ENCODE data around the gene ZC3H7B. TPM values are rescaled to one million over a fixed set of nuclear protein-coding genes. Genes with fewer than 3 reads are reported as not detected.
A peak's percentile ranks its signal among the peaks of the same experiment; 100 is the strongest.
"Not testable (repeated sequence)": the region's sequence is repeated elsewhere in the genome, so short reads cannot be mapped to it uniquely, and the experiment has no call there.

The ZC3H7B gene
- polyA plus RNA-seq, 3 donors from 2014 or later, result 0.33 to 2.4 TPM; not detected in 1

- Mint-ChIP-seq H3K27me3 (ENCODE audit: low read depth in 3 of 3) (peaks cover 0 to 2% (median 1%) of the 10 kb centered on the region in 3 donors), H3K4me3 (no peak overlapping the region), H3K9me3 (no peaks in the 10 kb centered on the region), H3K27ac (no peak overlapping the region), H3K36me3 (peaks cover 20 to 28% (median 22%) of the 10 kb centered on the region in 3 donors), H3K4me1 (no peaks in the 10 kb centered on the region)
- no peak for DNase-seq
These were observed 28.2 kb upstream of the ZC3H7B start for GRCh38 chr22:41273128-41273527.

- no peak for DNase-seq
- peaks cover 0 to 2% (median 1%) of the 10 kb centered on the region in 3 donors for H3K27me3 Mint-ChIP-seq (ENCODE audit: low read depth in 3 of 3)
- H3K27ac Mint-ChIP-seq, result peak overlapping the region in 1 of 6 donors; percentile 23
- no peak overlapping the region for H3K4me3 Mint-ChIP-seq
- H3K36me3 Mint-ChIP-seq, result peaks cover 20 to 25% (median 24%) of the 10 kb centered on the region in 3 donors
- no peaks in the 10 kb centered on the region for H3K9me3 Mint-ChIP-seq
- no peaks in the 10 kb centered on the region for H3K4me1 Mint-ChIP-seq
These were observed 26.5 kb upstream of the ZC3H7B start for GRCh38 chr22:41274856-41275255.

- peaks cover 7 to 13% of the 10 kb centered on the region in 2 donors for H3K4me1 Mint-ChIP-seq
- peaks cover under 1 to 3% (median 3%) of the 10 kb centered on the region in 3 donors for H3K27me3 Mint-ChIP-seq (ENCODE audit: low read depth in 3 of 3)
- H3K4me3 Mint-ChIP-seq, result no peak overlapping the region
- no peaks in the 10 kb centered on the region for H3K9me3 Mint-ChIP-seq
- DNase-seq, result no peak
- H3K36me3 Mint-ChIP-seq, result peaks cover 12 to 28% (median 14%) of the 10 kb centered on the region in 3 donors
- H3K27ac Mint-ChIP-seq, result no peak overlapping the region
These were observed 21.3 kb upstream of the ZC3H7B start for GRCh38 chr22:41280065-41280464.

GRCh38 chr22:41280854-41281253 lies 20.5 kb upstream of the ZC3H7B start:
- H3K9me3 Mint-ChIP-seq, result no peaks in the 10 kb centered on the region
- no peak overlapping the region for H3K4me3 Mint-ChIP-seq
- no peak overlapping the region for H3K27ac Mint-ChIP-seq
- H3K36me3 Mint-ChIP-seq, result peaks cover 8 to 25% (median 14%) of the 10 kb centered on the region in 3 donors
- no peak for DNase-seq
- H3K27me3 Mint-ChIP-seq (ENCODE audit: low read depth in 3 of 3), result peaks cover 4 to 5% (median 4%) of the 10 kb centered on the region in 3 donors
- H3K4me1 Mint-ChIP-seq, result peaks cover 10 to 17% of the 10 kb centered on the region in 2 donors

GRCh38 chr22:41284465-41284864 lies 16.9 kb upstream of the ZC3H7B start:
- peak overlapping the region; percentile 53 to 98 (median 94) for H3K27ac Mint-ChIP-seq
- peak overlapping the region; percentile 92 to 98 (median 94) for H3K4me3 Mint-ChIP-seq
- H3K4me1 Mint-ChIP-seq, result peaks cover 23 to 34% of the 10 kb centered on the region in 2 donors
- no peaks in the 10 kb centered on the region for H3K9me3 Mint-ChIP-seq
- H3K27me3 Mint-ChIP-seq (ENCODE audit: low read depth in 3 of 3), result peaks cover 5 to 14% (median 7%) of the 10 kb centered on the region in 3 donors
- H3K36me3 Mint-ChIP-seq, result peaks cover 0 to 13% (median 3%) of the 10 kb centered on the region in 3 donors
- DNase-seq, result no peak

GRCh38 chr22:41285441-41285819 lies 15.9 kb upstream of the ZC3H7B start:
- Mint-ChIP-seq H3K36me3 (peaks cover 0 to 13% (median 3%) of the 10 kb centered on the region in 3 donors), H3K27ac (peak overlapping the region; percentile 92 to 98 (median 96)), H3K4me3 (peak overlapping the region; percentile 92 to 98 (median 94)), H3K27me3 (ENCODE audit: low read depth in 3 of 3) (peaks cover 5 to 14% (median 7%) of the 10 kb centered on the region in 3 donors), H3K4me1 (peaks cover 23 to 34% of the 10 kb centered on the region in 2 donors), H3K9me3 (no peaks in the 10 kb centered on the region)
- DNase-seq, result peak; percentile 77 to 81 (median 78)

- peak within 1 kb of the TSS; percentile 93 to 98 (median 96) for H3K27ac Mint-ChIP-seq
- peaks cover 0 to 8% (median 3%) of the 10 kb centered on the region in 3 donors for H3K36me3 Mint-ChIP-seq
- H3K4me3 Mint-ChIP-seq, result peak within 1 kb of the TSS; percentile 92 to 98 (median 94)
- no peaks in the 10 kb centered on the region for H3K9me3 Mint-ChIP-seq
- DNase-seq, result peak; percentile 97 to 98 (median 97)
- peaks cover 21 to 34% of the 10 kb centered on the region in 2 donors for H3K4me1 Mint-ChIP-seq
- peaks cover 5 to 14% (median 7%) of the 10 kb centered on the region in 3 donors for H3K27me3 Mint-ChIP-seq (ENCODE audit: low read depth in 3 of 3)
These were observed 15.3 kb upstream of the ZC3H7B start, which contains the start of gene RANGAP1 for GRCh38 chr22:41285820-41286638. Gene RANGAP1, minus strand, starts transcription at chr22:41286187. Its CDS starts 5,143 bp downstream, at chr22:41281044.

- peak overlapping the region; percentile 92 to 98 (median 94) for H3K4me3 Mint-ChIP-seq
- no peak for DNase-seq
- peaks cover 0 to 8% (median 3%) of the 10 kb centered on the region in 3 donors for H3K36me3 Mint-ChIP-seq
- peaks cover 5 to 14% (median 7%) of the 10 kb centered on the region in 3 donors for H3K27me3 Mint-ChIP-seq (ENCODE audit: low read depth in 3 of 3)
- H3K27ac Mint-ChIP-seq, result peak overlapping the region; percentile 93 to 98 (median 96)
- H3K4me1 Mint-ChIP-seq, result peaks cover 21 to 34% of the 10 kb centered on the region in 2 donors
- H3K9me3 Mint-ChIP-seq, result no peaks in the 10 kb centered on the region
These were observed 14.7 kb upstream of the ZC3H7B start for GRCh38 chr22:41286639-41287091.

- Mint-ChIP-seq H3K9me3 (no peaks in the 10 kb centered on the region), H3K27me3 (ENCODE audit: low read depth in 3 of 3) (peaks cover 5 to 14% (median 7%) of the 10 kb centered on the region in 3 donors), H3K36me3 (peaks cover 0 to 3% (median 2%) of the 10 kb centered on the region in 3 donors), H3K4me1 (peaks cover 19 to 28% of the 10 kb centered on the region in 2 donors), H3K27ac (peak overlapping the region; percentile 26 to 91 (median 78)), H3K4me3 (peak overlapping the region; percentile 13 to 76 (median 47))
- DNase-seq, result no peak
These were observed 12.9 kb upstream of the ZC3H7B start for GRCh38 chr22:41288245-41288946.

GRCh38 chr22:41289671-41290070 lies 11.7 kb upstream of the ZC3H7B start:
- no peak overlapping the region for H3K4me3 Mint-ChIP-seq
- no peaks in the 10 kb centered on the region for H3K36me3 Mint-ChIP-seq
- no peak for DNase-seq
- H3K9me3 Mint-ChIP-seq, result no peaks in the 10 kb centered on the region
- peaks cover 3 to 12% (median 7%) of the 10 kb centered on the region in 3 donors for H3K27me3 Mint-ChIP-seq (ENCODE audit: low read depth in 3 of 3)
- peak overlapping the region in 3 of 6 donors; percentile 7 to 21 (median 17) for H3K27ac Mint-ChIP-seq
- H3K4me1 Mint-ChIP-seq, result peaks cover 18 to 25% of the 10 kb centered on the region in 2 donors

- H3K9me3 Mint-ChIP-seq, result no peaks in the 10 kb centered on the region
- H3K27ac Mint-ChIP-seq, result no peak overlapping the region
- no peaks in the 10 kb centered on the region for H3K36me3 Mint-ChIP-seq
- H3K4me3 Mint-ChIP-seq, result no peak overlapping the region
- H3K27me3 Mint-ChIP-seq (ENCODE audit: low read depth in 3 of 3), result peaks cover 2 to 12% (median 5%) of the 10 kb centered on the region in 3 donors
- H3K4me1 Mint-ChIP-seq, result peaks cover 14 to 17% of the 10 kb centered on the region in 2 donors
- DNase-seq, result no peak
These were observed 10.8 kb upstream of the ZC3H7B start for GRCh38 chr22:41290262-41291221.

GRCh38 chr22:41294816-41295215 lies 6.5 kb upstream of the ZC3H7B start:
- H3K27ac Mint-ChIP-seq; H3K4me3 Mint-ChIP-seq; H3K4me1 Mint-ChIP-seq; H3K27me3 Mint-ChIP-seq (ENCODE audit: low read depth in 3 of 3); H3K36me3 Mint-ChIP-seq; H3K9me3 Mint-ChIP-seq; DNase-seq: not testable (repeated sequence)

Measured in immature natural killer cell (primary cell).